Ovary (tissue), 3 donors: ENCODE measurements around the gene SEMA5A.

Experiments
- CTCF ChIP-seq, 3 donors: fragments of 450-650 bp in 2 of 3; fragments of 200-600 bp in 1 of 3; IDR thresholded peaks; one replicate each; pipeline versions ENCODE4 v1.5.1 to v1.8.0; 2016 to 2022; ENCODE audit warnings: antibody characterized with exemption in 3 of 3, mild to moderate bottlenecking in 1 of 3
- EP300 ChIP-seq: sonication (generic); formaldehyde crosslinking; IDR thresholded peaks from one replicate; pipeline ENCODE4 v1.6.1; 2017; ENCODE audit warnings: antibody characterized with exemption
- POLR2A ChIP-seq: fragments of 450-650 bp; IDR thresholded peaks from one replicate; pipeline ENCODE4 v1.6.1; 2017; ENCODE audit warnings: antibody characterized with exemption, mild to moderate bottlenecking, moderate library complexity
- donor health status: DM: no; HTN: no; CAD: no.

GRCh38 chr5:9411142-9411541 is 134.7 kb downstream of the SEMA5A start:
- TF ChIP-seq CTCF (IDR thresholded peaks at IDR 0.05) (no peak), EP300 (no peak), POLR2A (no peak)
